HL-60 (cell line): ENCODE measurements around the gene EXOSC5.

Experiments used
- GABPA ChIP-seq: IDR thresholded peaks from 2 replicates; pipeline ENCODE4 v1.6.1; 2012; ENCODE audit warnings: low read depth
- SPI1 ChIP-seq: IDR thresholded peaks from 2 replicates; pipeline ENCODE4 v1.6.1; 2012; ENCODE audit warnings: low read depth, mild to moderate bottlenecking, borderline replicate concordance
- TF ChIP-seq, protein P1 (sequence below): IDR thresholded peaks from one replicate; pipeline ENCODE4 v1.5.1; 2011; ENCODE audit warnings: low read length, control low read depth, inconsistent platforms; ENCODE audit not compliant: insufficient read depth

DNA sequence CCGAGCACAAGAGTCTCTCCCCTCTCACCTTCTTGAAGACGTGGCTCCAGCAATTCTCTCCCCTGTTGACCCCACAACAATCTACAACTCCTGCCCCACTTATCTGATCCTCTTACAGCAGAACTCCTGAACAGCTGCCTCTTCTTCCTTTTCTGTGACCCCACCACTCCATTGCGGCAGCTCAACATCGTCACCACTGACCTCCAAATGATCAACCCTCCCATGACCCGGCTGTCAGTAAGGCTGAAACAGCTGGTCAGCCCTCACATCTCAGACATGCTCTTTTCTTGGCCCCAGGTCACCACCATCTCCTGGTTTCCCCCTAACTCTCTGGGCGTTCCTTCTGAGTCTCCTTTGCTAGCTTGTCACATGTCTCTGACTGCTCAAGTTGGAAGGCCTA lies 1.8 kb downstream of the EXOSC5 start:
- TF ChIP-seq SPI1 (no peak), GABPA (no peak)
- TF ChIP-seq, protein P1, sequence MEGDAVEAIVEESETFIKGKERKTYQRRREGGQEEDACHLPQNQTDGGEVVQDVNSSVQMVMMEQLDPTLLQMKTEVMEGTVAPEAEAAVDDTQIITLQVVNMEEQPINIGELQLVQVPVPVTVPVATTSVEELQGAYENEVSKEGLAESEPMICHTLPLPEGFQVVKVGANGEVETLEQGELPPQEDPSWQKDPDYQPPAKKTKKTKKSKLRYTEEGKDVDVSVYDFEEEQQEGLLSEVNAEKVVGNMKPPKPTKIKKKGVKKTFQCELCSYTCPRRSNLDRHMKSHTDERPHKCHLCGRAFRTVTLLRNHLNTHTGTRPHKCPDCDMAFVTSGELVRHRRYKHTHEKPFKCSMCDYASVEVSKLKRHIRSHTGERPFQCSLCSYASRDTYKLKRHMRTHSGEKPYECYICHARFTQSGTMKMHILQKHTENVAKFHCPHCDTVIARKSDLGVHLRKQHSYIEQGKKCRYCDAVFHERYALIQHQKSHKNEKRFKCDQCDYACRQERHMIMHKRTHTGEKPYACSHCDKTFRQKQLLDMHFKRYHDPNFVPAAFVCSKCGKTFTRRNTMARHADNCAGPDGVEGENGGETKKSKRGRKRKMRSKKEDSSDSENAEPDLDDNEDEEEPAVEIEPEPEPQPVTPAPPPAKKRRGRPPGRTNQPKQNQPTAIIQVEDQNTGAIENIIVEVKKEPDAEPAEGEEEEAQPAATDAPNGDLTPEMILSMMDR: no peak
